Measurements from ENCODE around the gene SLC27A2. TPM values are rescaled to one million over a fixed set of nuclear protein-coding genes. Genes with fewer than 3 reads are reported as not detected.

SLC27A2 gene
- total and polyA plus RNA-seq, 10 of the 15 experiments (the other 5 are each of a cell fraction or from before 2014, with no cell fraction given) = 0.22 to 1.2 (median 0.69) TPM; not detected in 1

DNA sequence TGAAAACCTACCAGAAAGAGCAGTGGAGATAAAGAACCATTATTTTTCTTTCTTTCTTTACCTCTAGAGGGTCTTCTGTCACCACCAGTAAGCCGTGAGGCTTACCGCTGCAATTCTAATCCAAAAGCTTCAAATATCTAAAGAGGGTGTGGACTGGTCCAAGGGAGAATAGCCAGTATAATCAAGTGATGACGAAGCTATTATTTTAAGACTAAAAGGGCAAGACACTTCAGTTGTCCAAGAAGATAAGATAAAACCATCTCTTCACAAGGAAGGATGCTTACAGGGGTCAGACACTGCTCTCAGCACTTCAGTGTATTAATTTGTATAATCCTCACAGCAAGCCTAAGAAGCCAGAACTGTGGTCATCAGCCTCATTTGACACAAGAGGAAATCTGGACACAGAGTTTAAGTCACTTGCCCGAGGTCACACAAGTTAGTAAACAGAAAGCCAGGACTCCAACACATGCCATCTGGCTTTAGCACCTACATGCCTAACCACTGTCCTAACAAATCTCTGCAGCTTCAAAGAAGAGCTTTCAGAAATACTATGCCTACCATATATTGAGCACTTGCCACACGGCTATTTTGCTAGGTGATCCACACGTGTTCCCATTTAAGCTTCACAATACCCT is 68.9 kb downstream of the SLC27A2 start:
- H3K4me3 ChIP-seq = no peak overlapping the region
- H3K79me2 ChIP-seq (ENCODE audit: control insufficient read depth, insufficient read depth, low read length) = no peaks in the 10 kb centered on the region
- no TSS peak for BruUV-seq (replicated peaks)
- H2AFZ ChIP-seq (ENCODE audit: control insufficient read depth, low read depth, low read length) = no peak overlapping the region
- CTCF ChIA-PET = interaction anchor here (1.7 kb wide), 1 partner anchor 16 kb away, joined by 4 read pairs; no protein-coding TSS in a partner anchor
- H3K27me3 ChIP-seq (replicated peaks in 1 of 2; ENCODE audit: control insufficient read depth in 2 of 2, insufficient read depth in 2 of 2, low read length in 1 of 2) = no peaks in the 10 kb centered on the region; a peak in 1 of 4 replicates
- no peak for FAIRE-seq
- WGBS (ENCODE audit: insufficient coverage, insufficient replicate concordance, low lambda C conversion rate, missing lambda C conversion rate) = 37% methylated on average over 6 of the region's 6 CpGs
- SMC1A ChIA-PET (ENCODE audit: uncharacterized antibody, unreplicated experiment) = interaction anchor here (1.1 kb wide), 2 partner anchors 16 to 65 kb away, joined by 3 read pairs; no protein-coding TSS in a partner anchor
- H3K9me3 ChIP-seq (replicated peaks; ENCODE audit: control insufficient read depth, insufficient read depth, low read length) = no peaks in the 10 kb centered on the region
- no peaks in the 10 kb centered on the region for H4K20me1 ChIP-seq (ENCODE audit: control insufficient read depth, insufficient read depth)
- intact Hi-C loops (cut with micrococcal nuclease; ENCODE audit: unreplicated experiment) = no loop called here
- H3K4me2 ChIP-seq (ENCODE audit: control insufficient read depth, insufficient read depth) = no peak overlapping the region
- no peak overlapping the region for H3K27ac ChIP-seq (ENCODE audit: control insufficient read depth, insufficient read depth)
- RAD21 ChIA-PET (ENCODE audit: unreplicated experiment) = no interaction called here
- POLR2A ChIA-PET = no interaction called here
- H3K4me1 ChIP-seq (ENCODE audit: control insufficient read depth, insufficient read depth, low read length) = peaks cover 8% of the 10 kb centered on the region
- H3K36me3 ChIP-seq (ENCODE audit: control insufficient read depth in 2 of 2, insufficient read depth in 2 of 2, low read length in 1 of 2) = no peaks in the 10 kb centered on the region
- ATAC-seq = no peak
- TF ChIP-seq SUZ12 (IDR thresholded peaks at IDR 0.05; ENCODE audit: unreplicated experiment) (no peak), RELA (IDR thresholded peaks at IDR 0.05; ENCODE audit: borderline replicate concordance, partially characterized antibody) (no peak), POLR2AphosphoS2 (IDR thresholded peaks at IDR 0.05; ENCODE audit: low read depth, low read length) (no peak), WRNIP1 (IDR thresholded peaks at IDR 0.05; ENCODE audit: borderline replicate concordance, low read depth, low read length) (no peak), SIN3A (IDR thresholded peaks at IDR 0.05; ENCODE audit: low read depth, low read length) (no peak), SREBF2 (IDR thresholded peaks at IDR 0.05; ENCODE audit: low read length) (no peak), RUNX3 (IDR thresholded peaks at IDR 0.05; ENCODE audit: low read length) (no peak), TBL1XR1 (IDR thresholded peaks at IDR 0.05; ENCODE audit: low read depth, low read length) (no peak), TCF12 (IDR thresholded peaks at IDR 0.05; ENCODE audit: low read depth, low read length) (no peak), SREBF1 (IDR thresholded peaks at IDR 0.05; ENCODE audit: low read length) (no peak)
- TF ChIP-seq, protein P1, sequence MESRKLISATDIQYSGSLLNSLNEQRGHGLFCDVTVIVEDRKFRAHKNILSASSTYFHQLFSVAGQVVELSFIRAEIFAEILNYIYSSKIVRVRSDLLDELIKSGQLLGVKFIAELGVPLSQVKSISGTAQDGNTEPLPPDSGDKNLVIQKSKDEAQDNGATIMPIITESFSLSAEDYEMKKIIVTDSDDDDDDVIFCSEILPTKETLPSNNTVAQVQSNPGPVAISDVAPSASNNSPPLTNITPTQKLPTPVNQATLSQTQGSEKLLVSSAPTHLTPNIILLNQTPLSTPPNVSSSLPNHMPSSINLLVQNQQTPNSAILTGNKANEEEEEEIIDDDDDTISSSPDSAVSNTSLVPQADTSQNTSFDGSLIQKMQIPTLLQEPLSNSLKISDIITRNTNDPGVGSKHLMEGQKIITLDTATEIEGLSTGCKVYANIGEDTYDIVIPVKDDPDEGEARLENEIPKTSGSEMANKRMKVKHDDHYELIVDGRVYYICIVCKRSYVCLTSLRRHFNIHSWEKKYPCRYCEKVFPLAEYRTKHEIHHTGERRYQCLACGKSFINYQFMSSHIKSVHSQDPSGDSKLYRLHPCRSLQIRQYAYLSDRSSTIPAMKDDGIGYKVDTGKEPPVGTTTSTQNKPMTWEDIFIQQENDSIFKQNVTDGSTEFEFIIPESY (IDR thresholded peaks at IDR 0.05) = no peak
- TF ChIP-seq, protein P2, sequence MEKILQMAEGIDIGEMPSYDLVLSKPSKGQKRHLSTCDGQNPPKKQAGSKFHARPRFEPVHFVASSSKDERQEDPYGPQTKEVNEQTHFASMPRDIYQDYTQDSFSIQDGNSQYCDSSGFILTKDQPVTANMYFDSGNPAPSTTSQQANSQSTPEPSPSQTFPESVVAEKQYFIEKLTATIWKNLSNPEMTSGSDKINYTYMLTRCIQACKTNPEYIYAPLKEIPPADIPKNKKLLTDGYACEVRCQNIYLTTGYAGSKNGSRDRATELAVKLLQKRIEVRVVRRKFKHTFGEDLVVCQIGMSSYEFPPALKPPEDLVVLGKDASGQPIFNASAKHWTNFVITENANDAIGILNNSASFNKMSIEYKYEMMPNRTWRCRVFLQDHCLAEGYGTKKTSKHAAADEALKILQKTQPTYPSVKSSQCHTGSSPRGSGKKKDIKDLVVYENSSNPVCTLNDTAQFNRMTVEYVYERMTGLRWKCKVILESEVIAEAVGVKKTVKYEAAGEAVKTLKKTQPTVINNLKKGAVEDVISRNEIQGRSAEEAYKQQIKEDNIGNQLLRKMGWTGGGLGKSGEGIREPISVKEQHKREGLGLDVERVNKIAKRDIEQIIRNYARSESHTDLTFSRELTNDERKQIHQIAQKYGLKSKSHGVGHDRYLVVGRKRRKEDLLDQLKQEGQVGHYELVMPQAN (conservative IDR thresholded peaks at IDR 0.05) = no peak
- TF ChIP-seq, protein P3, sequence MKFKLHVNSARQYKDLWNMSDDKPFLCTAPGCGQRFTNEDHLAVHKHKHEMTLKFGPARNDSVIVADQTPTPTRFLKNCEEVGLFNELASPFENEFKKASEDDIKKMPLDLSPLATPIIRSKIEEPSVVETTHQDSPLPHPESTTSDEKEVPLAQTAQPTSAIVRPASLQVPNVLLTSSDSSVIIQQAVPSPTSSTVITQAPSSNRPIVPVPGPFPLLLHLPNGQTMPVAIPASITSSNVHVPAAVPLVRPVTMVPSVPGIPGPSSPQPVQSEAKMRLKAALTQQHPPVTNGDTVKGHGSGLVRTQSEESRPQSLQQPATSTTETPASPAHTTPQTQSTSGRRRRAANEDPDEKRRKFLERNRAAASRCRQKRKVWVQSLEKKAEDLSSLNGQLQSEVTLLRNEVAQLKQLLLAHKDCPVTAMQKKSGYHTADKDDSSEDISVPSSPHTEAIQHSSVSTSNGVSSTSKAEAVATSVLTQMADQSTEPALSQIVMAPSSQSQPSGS (IDR thresholded peaks at IDR 0.05; ENCODE audit: low read length) = no peak
- DNase-seq (ENCODE audit: low read depth, low spot score) = no peak
- no peak overlapping the region for H3K9ac ChIP-seq (ENCODE audit: control insufficient read depth, insufficient read depth, low read length)
- in situ Hi-C loops (cut with MboI) = no loop called here

All from GM12878 (cell line).